DMS 273 (cell line): ENCODE results near the gene NBPF12.
A peak's percentile ranks its signal among the peaks of the same experiment; 100 is the strongest.
"Not testable (repeated sequence)": the region's sequence is repeated elsewhere in the genome, so short reads cannot be mapped to it uniquely, and the experiment has no call there.

Experiments used
- DNase-seq: peaks from one replicate; lab custom pipeline; 2025; ENCODE audit not compliant: unreplicated experiment; lab: John Stamatoyannopoulos, UW

The NBPF12 gene, protein sequence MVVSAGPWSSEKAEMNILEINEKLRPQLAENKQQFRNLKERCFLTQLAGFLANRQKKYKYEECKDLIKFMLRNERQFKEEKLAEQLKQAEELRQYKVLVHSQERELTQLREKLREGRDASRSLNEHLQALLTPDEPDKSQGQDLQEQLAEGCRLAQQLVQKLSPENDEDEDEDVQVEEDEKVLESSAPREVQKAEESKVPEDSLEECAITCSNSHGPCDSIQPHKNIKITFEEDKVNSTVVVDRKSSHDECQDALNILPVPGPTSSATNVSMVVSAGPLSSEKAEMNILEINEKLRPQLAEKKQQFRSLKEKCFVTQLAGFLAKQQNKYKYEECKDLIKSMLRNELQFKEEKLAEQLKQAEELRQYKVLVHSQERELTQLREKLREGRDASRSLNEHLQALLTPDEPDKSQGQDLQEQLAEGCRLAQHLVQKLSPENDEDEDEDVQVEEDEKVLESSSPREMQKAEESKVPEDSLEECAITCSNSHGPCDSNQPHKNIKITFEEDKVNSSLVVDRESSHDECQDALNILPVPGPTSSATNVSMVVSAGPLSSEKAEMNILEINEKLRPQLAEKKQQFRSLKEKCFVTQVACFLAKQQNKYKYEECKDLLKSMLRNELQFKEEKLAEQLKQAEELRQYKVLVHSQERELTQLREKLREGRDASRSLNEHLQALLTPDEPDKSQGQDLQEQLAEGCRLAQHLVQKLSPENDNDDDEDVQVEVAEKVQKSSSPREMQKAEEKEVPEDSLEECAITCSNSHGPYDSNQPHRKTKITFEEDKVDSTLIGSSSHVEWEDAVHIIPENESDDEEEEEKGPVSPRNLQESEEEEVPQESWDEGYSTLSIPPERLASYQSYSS (N-terminal part only)

DNA sequence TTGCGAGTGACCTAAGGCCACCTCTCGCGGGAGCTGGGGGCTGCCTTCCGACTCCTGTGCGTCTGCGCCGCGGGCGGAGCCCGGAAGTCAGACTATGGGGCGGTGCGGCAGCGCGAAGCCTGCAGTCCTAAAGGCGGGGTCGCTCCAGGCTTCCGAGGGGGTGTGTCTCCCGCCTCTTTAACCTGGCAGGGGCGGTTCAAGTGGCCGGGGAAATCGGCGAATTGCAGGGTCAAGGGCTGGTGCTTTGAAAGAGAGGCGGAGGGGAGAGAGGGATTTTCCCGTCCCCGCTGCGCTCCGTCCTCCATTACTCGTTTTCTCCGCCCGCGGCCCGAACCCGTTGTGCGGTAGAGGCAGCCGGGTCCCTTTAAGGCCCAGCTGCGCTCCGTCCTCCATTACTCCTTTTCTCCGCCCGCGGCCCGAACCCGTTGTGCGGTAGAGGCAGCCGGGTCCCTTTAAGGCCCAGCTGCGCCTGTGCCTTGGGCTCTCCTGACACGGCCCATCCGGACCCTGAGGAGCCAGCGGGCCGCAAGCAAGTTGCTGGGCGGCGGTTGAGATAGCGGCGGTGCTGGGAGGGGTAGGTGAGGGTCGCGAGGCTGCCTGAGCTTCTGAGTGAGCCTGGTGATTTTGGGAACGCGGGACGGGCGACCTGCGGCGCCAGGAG, at the start of gene NBPF12:
Gene NBPF12 (plus strand): TSS at position 83 of the 661 bp plus-strand sequence. CDS start 21,820 bp downstream, outside the sequence.
- peak; percentile 90 for DNase-seq

- DNase-seq = not testable (repeated sequence)
Measured at GRCh38 chr1:146891355-146891754, 46.8 kb upstream of the NBPF12 start.

- not testable (repeated sequence) for DNase-seq
Measured at GRCh38 chr1:146892331-146892730, 45.8 kb upstream of the NBPF12 start.

GRCh38 chr1:146907565-146908261, 30.4 kb upstream of the NBPF12 start:
- DNase-seq = not testable (repeated sequence)

DNA sequence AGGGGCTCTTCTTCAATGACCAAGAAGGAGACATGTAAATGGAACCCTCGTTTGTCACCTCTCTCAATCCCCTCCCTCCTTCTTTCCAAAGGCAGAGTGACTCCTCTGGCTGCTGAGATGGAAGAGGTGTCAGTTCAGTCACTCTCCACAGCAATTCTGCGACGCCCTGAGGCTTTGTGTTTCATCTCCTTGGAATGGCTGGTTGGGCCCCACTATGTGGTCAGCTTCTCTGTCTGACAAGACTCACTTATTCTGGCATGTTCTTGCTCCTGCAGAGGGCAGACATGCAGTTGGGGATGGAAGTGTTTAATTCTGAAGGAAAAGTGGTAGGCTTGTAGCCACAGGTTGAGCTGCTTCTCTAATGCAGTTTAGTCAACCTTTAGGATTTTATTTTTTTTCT, 25.1 kb upstream of the NBPF12 start:
- not testable (repeated sequence) for DNase-seq

- not testable (repeated sequence) for DNase-seq
Measured at GRCh38 chr1:146920811-146921210, 17.3 kb upstream of the NBPF12 start.

DNA sequence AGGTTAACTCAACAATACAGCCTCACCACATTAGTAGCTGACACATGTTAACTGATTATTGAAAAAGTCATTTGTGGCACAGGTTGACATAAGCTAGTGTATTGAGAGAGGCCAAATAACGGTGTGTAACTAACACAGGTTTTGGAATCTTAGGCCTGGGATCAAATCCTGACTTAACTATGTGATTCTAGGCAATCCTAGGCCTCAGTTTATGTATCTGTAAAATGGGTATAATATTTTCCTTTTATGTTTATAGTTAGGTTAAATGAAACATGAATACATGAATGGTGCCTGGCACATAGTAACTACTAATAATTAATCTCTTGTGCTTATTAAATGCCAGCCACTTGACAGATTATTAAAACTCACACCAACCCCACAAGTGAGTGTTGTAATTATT, 15.5 kb upstream of the NBPF12 start:
- DNase-seq = not testable (repeated sequence)

DNA sequence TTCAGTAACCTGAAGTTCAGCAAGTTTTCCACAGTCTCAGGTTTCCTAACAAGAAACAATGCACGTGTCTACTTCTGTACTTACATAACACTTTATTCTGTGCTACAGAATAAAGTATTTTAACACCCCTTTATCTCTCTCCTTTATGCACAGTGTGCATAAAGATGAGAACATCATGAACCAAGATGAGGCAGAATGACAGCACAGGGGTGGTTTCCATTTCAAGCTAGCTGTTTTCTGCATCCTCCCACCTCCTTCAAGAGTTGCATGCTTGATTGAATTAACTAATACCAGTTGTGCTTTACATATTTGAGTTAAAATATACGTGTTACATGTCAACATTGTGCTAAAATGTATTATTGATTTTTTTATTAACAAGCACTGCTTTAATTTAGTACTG, 14.0 kb upstream of the NBPF12 start:
- DNase-seq = not testable (repeated sequence)

DNA sequence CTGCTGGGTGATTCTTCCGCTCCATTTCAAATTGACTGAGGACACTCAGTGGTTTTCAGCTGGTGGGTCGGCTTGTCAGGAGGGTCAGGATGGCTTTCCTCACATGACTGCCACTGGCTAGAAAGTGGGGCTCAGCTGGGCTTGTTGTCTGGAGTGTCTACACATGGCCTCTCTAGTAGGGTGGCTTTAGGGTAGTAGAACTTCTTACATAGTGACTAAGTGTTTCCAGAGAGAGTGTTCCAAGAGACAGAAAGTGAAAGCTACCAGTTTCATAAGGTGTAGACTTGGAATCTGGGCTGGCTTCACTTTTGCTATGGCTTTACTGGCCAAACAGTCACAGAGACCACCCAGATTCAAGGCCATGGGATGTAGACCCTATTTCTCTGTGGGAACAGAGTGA, 11.7 kb upstream of the NBPF12 start:
- not testable (repeated sequence) for DNase-seq

DNA sequence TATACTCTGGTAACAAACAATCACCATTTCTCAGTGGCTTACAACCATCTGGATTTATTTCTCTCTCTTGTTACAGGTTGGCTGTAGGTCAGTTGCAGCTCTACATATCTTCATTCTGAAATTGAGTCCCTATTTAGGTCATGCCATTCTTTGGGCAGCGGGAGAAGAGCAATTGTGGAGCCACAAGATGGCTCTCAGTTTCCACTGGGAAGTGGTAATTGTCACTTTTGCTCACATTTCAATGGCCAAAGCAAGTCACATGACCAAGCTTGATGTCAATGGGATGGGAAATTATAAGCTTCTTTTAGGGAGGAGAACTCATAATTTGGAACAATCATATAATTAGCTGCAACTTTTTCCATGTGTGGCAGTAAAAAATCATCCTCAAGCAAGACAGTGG, 7.9 kb upstream of the NBPF12 start:
- DNase-seq = not testable (repeated sequence)

DNA sequence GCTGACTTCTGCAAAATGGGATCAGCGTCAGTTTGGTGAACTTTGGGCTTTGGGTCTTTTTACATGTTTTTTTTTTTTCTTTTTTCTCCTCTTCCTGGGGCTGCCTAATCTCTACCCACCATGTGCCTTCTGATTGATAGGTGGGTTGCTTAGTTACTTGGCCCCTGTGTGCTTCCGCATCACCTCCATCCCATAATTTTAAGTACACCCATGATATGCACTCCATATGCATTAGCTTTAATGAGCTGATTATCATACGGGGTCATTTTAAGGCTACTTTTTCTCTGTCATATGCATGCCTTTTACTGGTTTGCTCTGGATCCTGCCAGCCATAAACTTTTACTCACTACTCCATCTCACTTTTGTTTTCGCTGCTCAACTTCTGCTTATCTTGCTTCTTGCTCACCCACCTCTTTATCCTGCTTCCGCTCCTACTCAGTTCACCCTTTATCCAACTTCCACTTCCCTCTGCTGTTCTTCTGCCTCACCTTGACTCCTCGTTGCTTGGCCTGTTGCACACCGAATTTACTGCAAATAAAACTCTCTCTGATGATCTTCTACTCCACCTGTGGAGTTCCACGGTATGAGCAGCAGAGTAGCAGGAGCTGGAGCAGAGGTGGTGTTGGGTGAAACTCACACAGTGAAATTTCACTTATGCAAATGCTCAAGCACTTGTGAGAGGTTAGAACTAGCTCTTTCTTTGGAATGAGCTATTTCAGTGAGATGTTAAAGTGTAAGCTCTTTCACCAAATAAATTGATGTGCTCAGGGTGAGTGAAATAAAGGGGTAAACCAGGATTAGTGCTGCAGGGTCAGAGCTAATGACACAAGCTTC, 3.5 kb upstream of the NBPF12 start:
- DNase-seq = not testable (repeated sequence)

DNA sequence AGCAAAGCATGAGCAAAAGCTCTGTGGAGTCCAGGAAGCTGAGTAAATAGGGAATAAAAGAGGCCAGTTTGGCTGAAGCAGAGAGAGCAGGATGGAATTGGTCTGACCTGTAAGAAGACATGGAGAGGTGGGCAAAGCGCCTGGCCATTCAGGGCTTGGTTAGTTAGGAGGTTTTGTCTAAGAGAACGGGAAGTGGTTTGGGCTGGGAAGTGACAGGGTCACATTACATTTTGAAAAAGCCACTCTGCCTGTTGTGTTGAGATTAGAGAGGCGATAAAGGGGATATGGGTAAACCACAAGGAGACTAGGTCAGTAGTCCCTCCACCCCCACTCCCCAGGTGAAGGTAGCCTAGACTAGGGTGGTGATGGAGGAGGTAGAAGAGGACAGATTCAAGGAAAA, 662 bp upstream of the NBPF12 start:
- not testable (repeated sequence) for DNase-seq

GRCh38 chr1:146938927-146939786, 1.0 kb downstream of the NBPF12 start:
- peak; percentile 61 for DNase-seq

- not testable (repeated sequence) for DNase-seq
Measured at GRCh38 chr1:146940293-146940692, 2.2 kb downstream of the NBPF12 start.

DNA sequence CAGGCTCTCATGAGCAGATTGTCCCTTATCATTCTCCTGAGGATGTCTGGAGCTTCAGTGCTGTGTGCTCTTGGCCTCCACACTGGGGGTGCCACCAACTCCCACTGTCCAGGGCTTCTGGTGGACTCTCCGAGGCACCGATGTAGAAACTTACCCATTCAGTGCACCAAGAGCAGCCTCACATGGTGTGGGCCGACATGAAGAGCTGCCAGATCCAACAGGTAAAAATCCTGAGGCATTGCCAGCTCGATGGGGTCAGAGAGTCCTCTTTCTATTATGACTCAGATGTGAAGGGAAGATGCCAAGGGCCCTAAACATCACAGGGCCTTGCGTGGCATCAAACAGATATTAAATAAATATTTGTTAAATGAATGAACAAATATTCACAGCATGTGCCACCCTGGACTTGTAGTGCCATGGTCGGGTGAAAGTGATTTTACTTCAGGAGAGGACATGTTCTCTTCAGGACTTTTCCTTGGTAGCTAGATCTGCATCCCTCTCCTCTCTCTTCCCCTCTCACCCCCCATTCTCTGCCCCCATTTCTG, 5.3 kb downstream of the NBPF12 start:
- DNase-seq = not testable (repeated sequence)

GRCh38 chr1:146948127-146948526, 10.0 kb downstream of the NBPF12 start:
- not testable (repeated sequence) for DNase-seq

- not testable (repeated sequence) for DNase-seq
Measured at GRCh38 chr1:146964340-146964739, 26.2 kb downstream of the NBPF12 start.

DNA sequence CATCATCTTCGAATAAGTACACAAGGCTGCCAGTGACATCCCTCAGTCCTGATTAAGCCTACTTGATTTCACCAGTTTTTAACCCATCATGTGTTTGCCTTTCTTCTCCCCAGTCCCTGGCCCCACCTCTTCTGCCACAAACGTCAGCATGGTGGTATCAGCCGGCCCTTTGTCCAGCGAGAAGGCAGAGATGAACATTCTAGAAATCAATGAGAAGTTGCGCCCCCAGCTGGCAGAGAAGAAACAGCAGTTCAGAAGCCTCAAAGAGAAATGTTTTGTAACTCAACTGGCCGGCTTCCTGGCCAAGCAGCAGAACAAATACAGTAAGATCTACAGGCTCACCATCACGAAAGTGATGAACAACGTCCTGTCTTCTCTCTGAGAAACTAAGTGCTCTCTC, 28.2 kb downstream of the NBPF12 start:
- DNase-seq = not testable (repeated sequence)
